HG03196 (cell line): ENCODE data around the gene C9orf153.
"Not testable (repeated sequence)": the region's sequence is repeated elsewhere in the genome, so short reads cannot be mapped to it uniquely, and the experiment has no call there.

Experiments used
- ATAC-seq: cut with Tn5 transposase; IDR thresholded peaks from one replicate; pipeline ENCODE4 v1.9.1; 2021; ENCODE audit not compliant: unreplicated experiment

C9orf153 gene

DNA sequence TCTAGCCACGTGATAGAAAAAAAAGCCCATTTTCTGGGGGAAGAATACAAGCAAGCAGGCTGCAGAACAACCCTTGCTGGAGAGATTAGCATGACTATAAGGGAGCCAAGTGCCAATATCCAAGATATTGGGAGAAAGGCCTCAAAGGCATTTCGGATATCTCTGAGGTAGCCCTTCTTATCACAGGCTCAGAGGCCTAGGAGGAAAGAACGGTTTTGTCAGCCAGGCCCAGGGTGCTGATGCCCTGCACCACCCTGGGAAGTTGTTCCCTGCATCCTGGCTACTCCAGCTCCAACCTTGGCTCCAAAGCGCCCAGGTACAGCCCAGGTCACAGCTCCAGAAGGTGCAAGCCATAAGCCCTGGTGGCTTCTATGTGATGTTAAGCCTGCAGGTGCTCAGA, 66.4 kb downstream of the C9orf153 start:
- ATAC-seq: no peak

DNA sequence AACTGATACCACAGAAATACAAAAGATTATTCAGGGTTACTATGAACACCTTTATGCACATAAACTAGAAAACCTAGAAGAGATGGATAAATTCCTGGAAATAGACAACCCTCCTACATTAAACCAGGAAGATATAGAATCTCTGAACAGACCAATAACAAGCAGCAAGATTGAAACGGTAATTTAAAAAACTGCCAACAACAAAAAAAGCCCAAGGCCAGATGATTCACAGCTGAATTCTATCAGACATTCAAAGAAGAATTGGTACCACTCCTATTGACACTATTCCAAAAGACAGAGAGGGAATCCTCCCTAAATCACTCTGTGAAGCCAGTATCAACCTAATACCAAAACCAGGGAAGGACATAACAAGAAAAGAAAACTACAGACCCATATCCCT, 68.8 kb downstream of the C9orf153 start:
- ATAC-seq: not testable (repeated sequence)

DNA sequence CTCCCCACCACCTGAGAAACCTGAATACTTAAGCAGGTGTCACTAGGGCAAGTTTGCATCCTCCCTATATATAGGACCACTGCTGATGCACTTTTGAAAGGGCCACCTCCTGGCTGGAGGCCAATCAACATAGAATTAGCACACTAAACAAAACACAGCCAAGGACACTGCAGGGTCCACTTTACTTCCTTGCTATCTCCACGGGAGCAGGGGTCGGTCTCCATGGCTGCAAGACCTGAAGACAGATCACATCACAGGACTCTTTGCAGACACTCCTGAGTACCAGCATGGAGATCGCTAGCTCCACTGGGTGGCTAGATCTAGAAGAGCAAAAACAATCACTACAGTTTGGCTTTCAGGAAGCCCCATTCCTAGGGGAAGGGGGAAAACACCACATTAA, 72.3 kb downstream of the C9orf153 start:
- ATAC-seq: no peak

DNA sequence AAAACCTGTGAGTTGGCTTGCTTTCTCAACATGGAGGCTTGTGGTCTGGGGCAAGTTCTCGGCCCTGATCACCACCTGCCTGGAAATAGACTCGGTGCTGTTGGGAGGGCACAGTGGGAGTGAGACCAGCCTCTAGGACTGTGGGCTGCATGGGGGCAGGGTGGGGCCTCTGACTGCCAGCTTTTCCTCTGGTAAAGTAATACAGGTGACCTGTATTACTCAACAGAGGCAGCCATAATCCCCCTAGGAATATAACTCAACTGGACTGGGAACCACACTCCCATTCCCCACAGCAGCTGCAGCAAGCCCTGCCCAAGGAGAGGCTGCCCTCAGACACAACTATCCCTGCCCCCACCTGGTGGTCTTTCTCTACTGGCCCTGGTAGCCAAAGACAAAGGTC, 72.8 kb downstream of the C9orf153 start:
- ATAC-seq: no peak

DNA sequence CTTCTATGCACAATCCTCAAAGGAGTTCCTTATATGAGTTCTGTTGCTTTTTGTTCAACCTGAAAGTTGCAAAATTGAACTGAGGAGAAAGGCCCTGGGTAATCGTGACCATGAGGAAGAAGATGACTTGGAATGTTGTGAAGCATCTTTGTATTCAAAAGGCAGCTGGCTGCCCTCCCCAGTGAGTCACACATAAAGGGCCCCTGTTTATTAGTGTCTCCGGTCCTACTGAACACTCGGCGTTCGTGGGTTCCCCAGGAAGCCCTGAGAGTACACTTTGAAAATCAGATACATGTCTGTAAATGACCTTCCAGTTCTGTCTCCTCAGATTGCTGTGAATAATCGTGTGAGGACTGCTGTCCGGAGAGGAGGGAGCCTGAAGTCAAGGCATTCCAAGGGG, 73.6 kb downstream of the C9orf153 start:
- no peak for ATAC-seq

DNA sequence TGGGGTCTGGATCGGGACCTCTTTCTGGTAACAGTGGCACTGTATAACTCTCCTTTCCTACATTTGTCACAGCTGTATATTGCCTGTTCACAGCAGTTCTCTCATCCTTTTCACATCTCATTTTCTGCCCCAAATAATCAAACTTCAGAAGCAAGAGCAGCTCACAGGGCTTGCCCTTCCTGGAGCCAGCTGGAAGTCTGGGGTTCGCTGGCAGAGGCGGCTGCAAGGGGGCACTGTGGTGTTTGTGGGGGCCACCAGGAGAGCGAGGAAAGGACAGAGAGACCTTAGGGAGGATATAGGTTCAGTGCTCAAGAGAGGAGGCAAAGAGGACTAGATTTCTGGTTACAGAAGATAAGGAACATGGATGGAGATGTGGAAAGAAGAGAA, 75.3 kb downstream of the C9orf153 start:
- no peak for ATAC-seq

DNA sequence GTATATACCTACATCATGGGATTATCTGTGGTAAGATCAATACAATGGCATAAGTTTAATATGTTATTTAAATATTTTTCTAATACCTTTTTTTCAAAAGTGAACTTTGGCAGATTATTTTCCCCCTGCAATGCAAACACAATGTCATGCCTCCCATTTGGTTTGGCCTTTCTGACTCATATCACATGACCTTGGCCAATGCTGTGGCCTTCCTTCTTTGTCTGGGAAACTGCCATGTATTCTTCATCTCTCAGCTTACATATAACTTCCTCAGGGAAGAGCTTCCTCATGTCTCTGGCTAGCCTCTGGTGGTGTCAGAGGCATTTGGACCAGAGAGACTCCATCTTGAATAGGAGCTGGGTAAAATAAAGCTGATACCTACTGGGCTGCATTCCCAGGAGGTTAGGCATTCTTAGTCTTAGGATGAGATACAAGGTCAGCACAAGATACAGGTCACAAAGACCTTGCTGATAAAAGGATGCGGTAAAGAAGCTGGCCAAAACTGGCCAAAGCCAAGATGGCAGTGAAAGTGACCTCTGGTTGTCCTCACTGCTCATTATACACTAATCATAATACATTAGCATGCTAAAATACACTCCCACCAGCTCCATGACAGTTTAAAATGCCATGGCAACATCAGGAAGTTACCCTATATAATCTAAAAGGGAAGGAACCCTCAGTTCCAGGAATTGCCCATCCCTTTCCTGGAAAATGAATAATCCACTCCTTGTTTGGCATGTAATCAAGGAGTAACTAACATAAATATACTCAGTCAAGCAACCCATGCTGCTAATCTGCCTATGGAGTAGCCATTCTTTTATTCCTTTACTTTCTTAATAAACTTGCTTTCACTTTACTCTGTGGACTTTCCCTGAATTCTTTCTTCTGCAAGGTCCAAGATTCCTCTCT, 76.0 kb downstream of the C9orf153 start:
- ATAC-seq: no peak

DNA sequence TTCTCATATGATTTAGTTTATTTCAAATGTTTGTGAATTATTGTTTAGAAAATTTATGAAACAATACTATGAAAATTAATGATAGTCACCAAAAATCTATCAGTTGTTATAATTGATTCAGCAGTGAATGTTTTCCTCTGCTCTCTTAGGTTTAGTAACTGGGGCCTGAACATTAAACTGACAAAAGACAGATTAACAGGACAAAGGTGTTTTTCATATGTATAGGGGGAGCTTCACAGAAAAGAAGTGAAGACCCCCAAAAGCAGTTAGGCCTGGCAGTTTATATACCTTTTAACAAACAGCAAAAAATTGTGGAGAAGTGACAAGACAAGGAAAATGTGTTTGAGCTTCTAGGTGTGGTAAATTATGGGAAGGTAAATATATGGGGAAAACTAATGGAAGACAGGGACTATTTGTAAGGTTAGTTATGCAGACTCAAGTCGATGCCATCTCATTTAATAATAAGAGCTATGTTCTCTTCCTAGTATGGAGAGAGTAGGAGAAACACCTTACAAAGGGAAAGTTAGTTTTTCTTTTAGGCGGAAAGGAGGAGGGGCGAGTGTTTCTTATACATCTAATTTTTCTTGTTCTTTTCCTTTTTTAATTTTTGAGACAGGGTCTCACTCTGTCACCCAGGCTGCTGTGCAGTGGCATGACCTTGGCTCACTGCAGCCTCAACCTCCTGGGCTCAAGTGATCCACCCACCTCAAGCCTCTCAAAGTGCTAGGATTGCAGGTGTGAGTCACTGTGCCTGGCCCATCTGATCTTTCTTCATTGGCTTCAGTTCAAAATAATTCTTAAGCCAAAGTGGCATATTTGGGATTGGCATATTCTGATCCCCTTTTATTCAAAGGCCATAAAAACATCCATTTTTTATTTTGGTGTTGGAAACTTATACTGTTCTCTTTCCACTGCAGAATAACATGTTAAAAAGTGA, 77.8 kb downstream of the C9orf153 start:
- ATAC-seq: no peak

DNA sequence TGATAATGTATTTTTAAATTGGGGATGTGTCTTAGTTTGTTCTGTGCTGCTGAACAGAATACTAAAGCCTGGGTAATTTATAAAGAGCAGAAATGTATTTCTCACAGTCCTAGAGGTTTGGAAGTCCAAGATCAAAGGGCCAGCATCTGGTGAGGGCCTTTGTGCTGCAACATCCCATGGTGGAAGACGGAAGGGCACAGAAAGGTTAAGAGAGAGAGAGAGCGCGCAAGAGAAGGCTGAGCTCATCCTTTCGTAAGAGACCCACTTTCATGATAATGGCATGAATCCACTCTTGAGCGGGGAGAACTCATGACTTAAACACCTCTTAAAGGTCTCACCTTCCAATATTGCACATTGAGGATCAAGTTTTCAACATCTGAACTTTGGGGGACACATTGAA, 81.0 kb downstream of the C9orf153 start:
- no peak for ATAC-seq

DNA sequence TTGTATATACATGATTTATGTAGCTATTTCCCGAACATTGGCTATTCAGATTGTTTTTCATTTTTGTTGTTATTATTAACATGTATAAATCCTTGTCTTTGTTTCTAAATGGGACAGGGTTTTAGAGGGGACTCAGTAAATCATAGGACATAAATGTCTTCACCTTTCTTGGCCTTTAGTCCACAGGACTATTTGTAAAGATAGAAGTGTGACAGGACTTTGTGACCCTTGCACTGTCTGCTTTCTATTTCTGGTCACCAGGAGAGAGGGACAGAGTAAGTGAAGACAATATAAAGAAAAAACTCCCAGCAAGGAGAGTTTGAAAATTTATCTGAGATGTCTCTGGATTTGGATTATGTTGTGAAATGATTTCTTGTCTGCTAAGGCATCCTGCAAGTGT, 81.5 kb downstream of the C9orf153 start:
- ATAC-seq: no peak

DNA sequence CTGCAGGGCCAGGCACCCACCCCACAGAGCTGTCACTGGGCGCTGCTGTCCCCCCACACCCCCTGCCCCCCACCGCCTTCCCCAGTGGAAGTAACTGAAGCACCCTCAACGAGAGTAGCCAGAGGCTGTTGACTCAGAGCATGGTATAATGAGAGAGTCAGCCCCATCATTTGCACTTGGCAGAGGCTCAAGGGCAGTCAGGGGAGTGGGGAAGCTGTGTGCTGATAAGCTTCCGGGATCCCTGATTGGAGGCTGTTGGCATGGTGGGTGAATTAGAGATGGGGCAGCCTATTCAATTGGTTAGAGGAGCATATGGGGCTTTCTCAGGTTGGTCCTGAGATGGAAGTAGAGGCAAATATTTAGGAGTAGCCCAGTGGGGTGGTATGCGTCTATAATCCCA, 83.0 kb downstream of the C9orf153 start:
- ATAC-seq: no peak

DNA sequence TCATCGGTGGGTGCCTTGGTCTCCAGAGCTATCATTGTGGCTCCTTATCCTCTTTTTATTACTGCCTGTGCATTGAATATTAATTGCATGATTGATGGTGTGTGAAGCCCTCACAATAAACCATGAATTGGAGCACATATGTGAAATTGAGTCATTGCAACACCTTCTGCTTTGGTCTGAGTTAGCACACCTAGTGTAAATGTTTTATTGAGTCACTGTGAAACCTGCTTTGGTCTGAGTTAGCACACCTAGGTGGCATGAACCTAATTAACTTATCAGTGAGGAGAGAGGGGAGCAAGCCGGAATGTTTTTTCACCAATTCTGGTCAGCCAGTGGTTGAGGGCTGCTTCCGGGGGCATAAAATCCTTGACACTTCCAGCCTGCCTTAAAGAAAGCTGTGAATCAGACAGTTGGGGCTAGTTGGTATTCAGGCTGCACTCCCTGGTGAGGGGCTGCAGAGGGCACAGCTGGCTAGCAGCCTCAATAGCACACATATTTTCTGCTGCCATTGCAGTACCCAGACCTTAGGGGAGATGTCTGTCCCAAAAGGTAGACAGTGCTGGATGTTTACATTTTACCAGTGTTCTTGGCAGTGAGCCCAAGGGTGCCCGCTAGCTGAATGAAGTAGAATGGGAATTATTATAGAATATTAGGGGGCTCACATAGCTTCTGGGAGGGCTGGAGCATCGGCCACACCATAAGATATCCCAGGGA, 83.6 kb downstream of the C9orf153 start:
- ATAC-seq: no peak

DNA sequence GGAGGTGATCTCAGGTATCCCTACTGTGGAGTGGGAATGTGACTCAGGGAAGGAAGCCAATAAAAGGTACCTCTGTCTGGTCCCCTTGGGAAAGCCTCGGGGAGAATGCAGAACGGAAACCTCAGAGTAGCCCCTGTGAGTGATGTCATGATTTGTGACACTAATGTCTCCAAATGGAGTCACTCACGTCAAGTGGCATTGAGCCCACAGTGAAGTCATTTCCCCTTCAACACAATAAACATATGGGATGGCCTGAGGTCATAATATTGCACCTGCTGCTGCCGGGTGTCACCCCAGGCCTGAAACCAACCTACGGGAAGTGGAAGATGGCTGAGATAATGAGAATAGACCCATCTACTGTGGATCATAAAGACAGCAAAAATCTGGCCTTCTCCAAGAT, 84.2 kb downstream of the C9orf153 start:
- no peak for ATAC-seq
